Stimulated activated CD4-positive, alpha-beta T cell treated with anti-CD3 and anti-CD28 coated beads, Interleukin-1b, Interleukin-23, amount 100 ng/mL, for 48 hours (primary cell): ENCODE measurements around the gene TSPAN33.

Source experiments
- DNase-seq: peaks from one replicate; pipeline ENCODE4 v3.0.0-alpha.2; 2020

The TSPAN33 gene

GRCh38 chr7:129136887-129137642 is 7.4 kb upstream of the TSPAN33 start:
- no peak for DNase-seq

- DNase-seq = no peak
Measured at GRCh38 chr7:129143724-129144094, 798 bp upstream of the TSPAN33 start.

- DNase-seq = no peak
Measured at GRCh38 chr7:129144834-129145668, 544 bp downstream of the TSPAN33 start.

- DNase-seq = no peak
Measured at GRCh38 chr7:129146237-129146979, 1.9 kb downstream of the TSPAN33 start.

- no peak for DNase-seq
Measured at GRCh38 chr7:129147731-129148130, 3.2 kb downstream of the TSPAN33 start.

- DNase-seq = no peak
Measured at GRCh38 chr7:129149511-129149910, 5.0 kb downstream of the TSPAN33 start.

- no peak for DNase-seq
Measured at GRCh38 chr7:129150199-129150996, 5.9 kb downstream of the TSPAN33 start.

GRCh38 chr7:129157651-129158050 is 13.1 kb downstream of the TSPAN33 start:
- DNase-seq = no peak

GRCh38 chr7:129159539-129159938 is 15.0 kb downstream of the TSPAN33 start:
- DNase-seq = no peak

GRCh38 chr7:129160161-129160905 is 15.8 kb downstream of the TSPAN33 start:
- DNase-seq = no peak

- no peak for DNase-seq
Measured at GRCh38 chr7:129161524-129162225, 17.2 kb downstream of the TSPAN33 start.

GRCh38 chr7:129162732-129163131 is 18.2 kb downstream of the TSPAN33 start:
- DNase-seq = no peak

GRCh38 chr7:129163875-129164544 is 19.5 kb downstream of the TSPAN33 start:
- DNase-seq = no peak

- peak; percentile 15 for DNase-seq
Measured at GRCh38 chr7:129166745-129167144, 22.2 kb downstream of the TSPAN33 start.

- no peak for DNase-seq
Measured at GRCh38 chr7:129167817-129168216, 23.3 kb downstream of the TSPAN33 start.

- no peak for DNase-seq
Measured at GRCh38 chr7:129168231-129169021, 23.9 kb downstream of the TSPAN33 start.

GRCh38 chr7:129169171-129169671 is 24.7 kb downstream of the TSPAN33 start:
- DNase-seq = peak; percentile 15

- peak; percentile 31 for DNase-seq
Measured at GRCh38 chr7:129169686-129170440, 25.4 kb downstream of the TSPAN33 start.
